Urinary bladder (tissue), 4 donors: ENCODE data around the gene LMOD1. TPM values are rescaled to one million over a fixed set of nuclear protein-coding genes. Genes with fewer than 3 reads are reported as not detected.
A peak's percentile ranks its signal among the peaks of the same experiment; 100 is the strongest.

ENCODE experiments used
- DNase-seq: peaks from one replicate; pipeline ENCODE4 v3.0.0-alpha.2; 2015; ENCODE audit errors: extremely low spot score
- H3K27ac ChIP-seq: one replicate; pipeline ENCODE4 v1.5.1; 2013; ENCODE audit warnings: low read depth, mild to moderate bottlenecking, moderate library complexity
- H3K36me3 ChIP-seq: one replicate; pipeline ENCODE4 v1.6.1; 2013; ENCODE audit warnings: mild to moderate bottlenecking, moderate library complexity; ENCODE audit not compliant: insufficient read depth
- H3K4me1 ChIP-seq: one replicate; pipeline ENCODE4 v1.6.1; 2013; ENCODE audit warnings: mild to moderate bottlenecking, moderate library complexity; ENCODE audit not compliant: insufficient read depth
- H3K4me3 ChIP-seq: one replicate; pipeline ENCODE4 v1.5.1; 2013; ENCODE audit warnings: low read depth, low read length
- WGBS: extraction: QIAGEN DNeasy Blood & Tissue Kit; methylation state at CpG from one replicate; pipeline ENCODE4 v1.1.7; 2013; 5-methylcytosine and 5-hydroxymethylcytosine counted together
- polyA plus RNA-seq: library from polyadenylated mRNA; stranded (reverse); fragments of 200-250 nt; gene quantifications from one replicate; pipeline ENCODE4 v1.2.3, GENCODE V29; 2013
- total RNA-seq: library from RNA; depleted of rRNA; stranded (reverse); fragments of >200 nt; gene quantifications from one replicate; pipeline ENCODE4 v1.2.3, GENCODE V29; 2014
- donor health status: healthy with polysubstance abuse.
- donor health status: healthy.

The LMOD1 gene
- total and polyA plus RNA-seq, 2 donors = 71.7 to 731 TPM

GRCh38 chr1:201899683-201900429 is 46.5 kb downstream of the LMOD1 start:
- no peaks in the 10 kb centered on the region for H3K36me3 ChIP-seq
- no peaks in the 10 kb centered on the region for H3K4me1 ChIP-seq
- H3K27ac ChIP-seq = no peak overlapping the region
- no peak overlapping the region for H3K4me3 ChIP-seq
- 89% methylated on average over 20 of the region's 20 CpGs for WGBS
- no peak for DNase-seq

GRCh38 chr1:201898992-201899391 is 47.4 kb downstream of the LMOD1 start:
- Histone ChIP-seq H3K27ac (no peak overlapping the region), H3K36me3 (no peaks in the 10 kb centered on the region), H3K4me1 (no peaks in the 10 kb centered on the region), H3K4me3 (no peak overlapping the region)
- DNase-seq = no peak
- 46% methylated on average over 4 of the region's 4 CpGs for WGBS

DNA sequence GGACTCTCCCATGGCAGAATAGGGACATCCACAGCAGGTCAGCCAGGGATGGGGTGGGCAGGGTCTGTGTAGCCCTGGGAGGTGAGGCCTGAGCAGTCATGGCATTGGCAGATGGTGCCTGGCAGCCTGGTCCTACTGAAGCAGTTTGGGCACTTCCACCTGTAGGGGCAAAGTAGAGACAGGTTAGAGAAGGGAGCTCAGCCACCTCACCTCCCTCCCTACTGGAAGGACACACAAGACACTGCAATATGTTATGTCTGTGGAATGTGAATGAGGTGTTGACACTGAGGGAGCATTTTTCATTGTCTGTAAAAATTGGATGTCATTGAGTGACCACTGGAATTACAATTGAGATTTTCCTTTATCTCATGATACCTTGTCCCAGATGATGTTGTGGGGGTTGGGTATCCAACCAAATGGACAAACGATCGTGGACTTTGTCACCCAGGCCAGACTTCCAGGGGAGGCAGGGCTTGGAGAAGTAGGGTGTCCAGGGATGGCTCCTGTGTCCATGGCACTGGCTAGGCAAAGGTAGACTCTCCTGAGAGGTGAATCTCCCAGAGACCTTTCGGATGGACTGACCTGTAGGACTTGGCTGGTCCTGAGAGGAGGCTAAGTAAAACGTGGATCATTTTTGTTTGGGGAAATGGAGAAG is 48.0 kb downstream of the LMOD1 start:
- no peak overlapping the region for H3K27ac ChIP-seq
- no peaks in the 10 kb centered on the region for H3K36me3 ChIP-seq
- H3K4me1 ChIP-seq = no peaks in the 10 kb centered on the region
- WGBS = 66% methylated on average over 4 of the region's 4 CpGs
- no peak for DNase-seq
- H3K4me3 ChIP-seq = no peak overlapping the region

DNA sequence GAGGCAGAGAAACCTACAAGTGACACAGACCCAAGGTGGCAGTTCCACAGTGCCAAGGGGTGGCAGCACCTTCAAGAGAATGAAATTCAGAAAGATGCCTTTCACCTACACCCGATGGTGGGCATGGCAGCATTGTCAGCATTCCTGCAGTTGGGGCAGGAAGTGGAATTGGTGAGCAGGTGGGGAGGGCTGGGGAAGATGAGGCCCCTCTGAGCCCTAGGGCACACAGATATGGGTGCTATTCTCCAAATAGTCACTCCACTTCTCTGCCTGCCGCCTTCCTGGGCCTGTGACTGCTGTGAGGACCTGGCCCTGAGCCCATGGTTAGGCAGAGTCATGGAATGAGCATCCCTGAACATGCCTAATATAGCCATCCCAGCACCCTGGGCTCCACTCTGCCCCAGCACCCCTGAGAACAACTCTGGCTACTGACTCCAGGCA is 49.4 kb downstream of the LMOD1 start:
- H3K36me3 ChIP-seq = no peaks in the 10 kb centered on the region
- no peak overlapping the region for H3K27ac ChIP-seq
- no peak for DNase-seq
- no peak overlapping the region for H3K4me3 ChIP-seq
- no peaks in the 10 kb centered on the region for H3K4me1 ChIP-seq
- WGBS = 36% methylated on average over 2 of the region's 2 CpGs

- WGBS = 11% methylated on average over 10 of the region's 10 CpGs
- peak; percentile 65 for DNase-seq
- H3K27ac ChIP-seq = peak overlapping the region; percentile 24
- no peaks in the 10 kb centered on the region for H3K4me1 ChIP-seq
- no peaks in the 10 kb centered on the region for H3K36me3 ChIP-seq
- no peak overlapping the region for H3K4me3 ChIP-seq
Observed at GRCh38 chr1:201895913-201896807, 50.2 kb downstream of the LMOD1 start.

- WGBS = 68% methylated on average over 7 of the region's 7 CpGs
- Histone ChIP-seq H3K36me3 (no peaks in the 10 kb centered on the region), H3K27ac (no peak overlapping the region), H3K4me1 (no peaks in the 10 kb centered on the region), H3K4me3 (no peak overlapping the region)
- no peak for DNase-seq
Observed at GRCh38 chr1:201895120-201895665, 51.2 kb downstream of the LMOD1 start.

GRCh38 chr1:201894343-201895119 is 51.8 kb downstream of the LMOD1 start:
- Histone ChIP-seq H3K36me3 (no peaks in the 10 kb centered on the region), H3K4me1 (no peaks in the 10 kb centered on the region), H3K4me3 (no peak overlapping the region), H3K27ac (no peak overlapping the region)
- 57% methylated on average over 5 of the region's 5 CpGs for WGBS
- no peak for DNase-seq

DNA sequence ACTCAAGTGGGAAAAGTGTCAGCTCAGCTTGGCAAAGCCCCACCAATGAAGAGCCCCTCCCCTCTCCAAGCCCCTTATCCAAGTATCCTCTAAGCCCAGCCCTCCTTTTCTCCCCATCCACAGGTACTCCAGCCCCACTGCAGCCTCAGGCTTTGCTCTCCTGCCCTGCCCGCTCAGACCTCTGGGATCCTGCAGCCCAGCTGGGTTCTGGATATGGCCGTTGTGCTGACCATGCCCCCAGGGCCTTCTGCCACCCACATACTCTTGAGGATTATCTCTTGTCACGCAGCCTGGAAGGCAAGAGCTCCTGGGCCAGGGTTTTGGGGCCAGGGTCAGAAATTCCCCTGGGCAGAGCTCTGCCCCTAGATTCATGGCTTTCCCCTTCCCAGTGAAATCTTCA is 52.9 kb downstream of the LMOD1 start:
- no peaks in the 10 kb centered on the region for H3K4me1 ChIP-seq

DNA sequence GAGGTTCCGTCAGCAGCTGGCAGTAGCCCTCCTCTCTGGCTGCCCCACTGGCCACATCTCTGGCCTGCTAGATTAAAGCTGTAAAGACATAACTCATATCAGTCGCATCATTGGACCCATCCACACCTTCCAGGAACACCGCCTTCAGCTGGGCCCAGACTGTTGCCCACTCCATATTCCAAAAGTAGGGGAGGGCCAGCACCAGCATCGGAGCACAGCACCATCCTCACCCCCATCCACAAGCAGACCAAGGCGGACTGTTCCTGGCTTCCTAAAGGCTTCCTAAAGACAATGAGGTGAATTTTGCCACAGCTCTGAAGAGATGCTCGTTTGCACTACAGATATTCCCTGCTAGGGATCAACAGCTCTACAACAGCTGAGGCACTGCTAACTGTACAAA is 54.1 kb downstream of the LMOD1 start:
- H3K27ac ChIP-seq = no peak overlapping the region
- no peaks in the 10 kb centered on the region for H3K4me1 ChIP-seq
- no peak for DNase-seq
- 62% methylated on average over 6 of the region's 6 CpGs for WGBS
- H3K36me3 ChIP-seq = no peaks in the 10 kb centered on the region
- H3K4me3 ChIP-seq = no peak overlapping the region

More for the DNA sequence above, 52.9 kb downstream of the LMOD1 start:
- WGBS = 35% methylated on average over 3 of the region's 3 CpGs
- DNase-seq = no peak
- Histone ChIP-seq H3K27ac (no peak overlapping the region), H3K36me3 (no peaks in the 10 kb centered on the region), H3K4me3 (no peak overlapping the region)

- 78% methylated on average over 5 of the region's 5 CpGs for WGBS
- no peak for DNase-seq
- no peaks in the 10 kb centered on the region for H3K4me1 ChIP-seq
- H3K4me3 ChIP-seq = no peak overlapping the region
- H3K36me3 ChIP-seq = no peaks in the 10 kb centered on the region
- H3K27ac ChIP-seq = no peak overlapping the region
Observed at GRCh38 chr1:201891451-201892045, 54.8 kb downstream of the LMOD1 start.

GRCh38 chr1:201890806-201891450 is 55.4 kb downstream of the LMOD1 start:
- DNase-seq = no peak
- Histone ChIP-seq H3K36me3 (no peaks in the 10 kb centered on the region), H3K4me3 (no peak overlapping the region), H3K27ac (no peak overlapping the region), H3K4me1 (no peaks in the 10 kb centered on the region)
- 68% methylated on average over 3 of the region's 3 CpGs for WGBS

- WGBS = 84% methylated on average over 7 of the region's 7 CpGs
- Histone ChIP-seq H3K4me3 (no peak overlapping the region), H3K4me1 (no peaks in the 10 kb centered on the region), H3K36me3 (no peaks in the 10 kb centered on the region), H3K27ac (no peak overlapping the region)
- no peak for DNase-seq
Observed at GRCh38 chr1:201890223-201890622, 56.1 kb downstream of the LMOD1 start.
